Keratinocyte (primary cell): ENCODE measurements around the gene PFDN4.

Source experiments
- EZH2 ChIP-seq: IDR thresholded peaks from one replicate; pipeline ENCODE4 v1.6.1; 2012; ENCODE audit warnings: inconsistent platforms, mild to moderate bottlenecking, low read length, moderate library complexity
- TF ChIP-seq, protein P1 (sequence below), 3 experiments: IDR thresholded peaks in 1 of 3; conservative IDR thresholded peaks in 1 of 3; optimal IDR thresholded peaks in 1 of 3; 2 replicates in 2 of 3; 3 replicates in 1 of 3; pipeline versions ENCODE3 to v1.5.1; 2011; ENCODE audit warnings: low read length in 3 of 3, mild to moderate bottlenecking in 3 of 3, moderate library complexity in 2 of 3, control low read depth in 1 of 3, inconsistent platforms in 1 of 3; ENCODE audit not compliant: insufficient read depth in 2 of 3; ENCODE audit errors: extremely low read depth in 1 of 3

DNA sequence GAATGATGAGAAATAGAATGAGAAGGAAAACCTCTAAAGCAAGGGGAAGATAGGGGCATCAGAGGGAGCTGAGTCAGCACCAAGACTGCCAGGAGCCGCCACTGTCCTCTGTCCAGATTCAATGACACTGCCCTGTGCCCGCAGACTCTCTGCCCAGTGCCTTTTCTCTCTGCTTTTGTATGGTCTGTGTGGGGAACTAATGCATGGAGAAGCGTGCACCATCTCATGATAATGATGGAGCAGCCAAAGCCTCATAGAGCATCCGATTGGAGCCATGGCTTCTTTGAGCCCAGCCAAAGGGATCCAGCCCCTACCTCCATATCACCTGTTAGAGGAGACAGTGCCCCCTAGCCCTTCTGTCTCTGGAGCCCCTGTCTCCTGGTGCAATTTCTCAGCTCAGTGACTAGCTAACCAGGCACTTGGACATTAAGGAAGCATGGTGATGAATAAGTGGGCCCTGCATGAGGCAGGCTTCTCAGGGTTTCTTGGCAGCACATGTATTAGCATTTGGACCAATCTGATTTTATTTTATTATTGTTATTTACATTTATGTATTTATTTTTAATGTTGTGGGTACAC, 6.5 kb upstream of the PFDN4 start:
- TF ChIP-seq, protein P1, sequence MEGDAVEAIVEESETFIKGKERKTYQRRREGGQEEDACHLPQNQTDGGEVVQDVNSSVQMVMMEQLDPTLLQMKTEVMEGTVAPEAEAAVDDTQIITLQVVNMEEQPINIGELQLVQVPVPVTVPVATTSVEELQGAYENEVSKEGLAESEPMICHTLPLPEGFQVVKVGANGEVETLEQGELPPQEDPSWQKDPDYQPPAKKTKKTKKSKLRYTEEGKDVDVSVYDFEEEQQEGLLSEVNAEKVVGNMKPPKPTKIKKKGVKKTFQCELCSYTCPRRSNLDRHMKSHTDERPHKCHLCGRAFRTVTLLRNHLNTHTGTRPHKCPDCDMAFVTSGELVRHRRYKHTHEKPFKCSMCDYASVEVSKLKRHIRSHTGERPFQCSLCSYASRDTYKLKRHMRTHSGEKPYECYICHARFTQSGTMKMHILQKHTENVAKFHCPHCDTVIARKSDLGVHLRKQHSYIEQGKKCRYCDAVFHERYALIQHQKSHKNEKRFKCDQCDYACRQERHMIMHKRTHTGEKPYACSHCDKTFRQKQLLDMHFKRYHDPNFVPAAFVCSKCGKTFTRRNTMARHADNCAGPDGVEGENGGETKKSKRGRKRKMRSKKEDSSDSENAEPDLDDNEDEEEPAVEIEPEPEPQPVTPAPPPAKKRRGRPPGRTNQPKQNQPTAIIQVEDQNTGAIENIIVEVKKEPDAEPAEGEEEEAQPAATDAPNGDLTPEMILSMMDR (optimal IDR thresholded peaks at IDR 0.05 in 1 of 3, IDR thresholded peaks at IDR 0.05 in 1 of 3, conservative IDR thresholded peaks at IDR 0.05 in 1 of 3; ENCODE audit: extremely low read depth in 1 of 3, insufficient read depth in 2 of 3, low read length in 3 of 3) = no peak
- TF ChIP-seq EZH2 = no peak
